Suprapubic skin (tissue), 4 donors: ENCODE results near the gene ARMC12. TPM values are rescaled to one million over a fixed set of nuclear protein-coding genes. Genes with fewer than 3 reads are reported as not detected.

Experiments used
- DNase-seq, 2 donors: peaks; one replicate each; pipeline ENCODE4 v3.0.0-alpha.2; 2019; ENCODE audit warnings: low spot score in 2 of 2
- H3K27ac ChIP-seq: fragments of 200-600 bp; sonication (generic); one replicate; pipeline ENCODE4 v1.5.1; 2019
- H3K27me3 ChIP-seq: fragments of 200-600 bp; sonication (generic); one replicate; pipeline ENCODE4 v1.5.1; 2019
- H3K36me3 ChIP-seq: fragments of 200-600 bp; sonication (generic); one replicate; pipeline ENCODE4 v1.5.1; 2019
- H3K4me1 ChIP-seq: fragments of 200-600 bp; sonication (generic); one replicate; pipeline ENCODE4 v1.5.1; 2019
- H3K4me3 ChIP-seq: fragments of 200-600 bp; sonication (generic); one replicate; pipeline ENCODE4 v1.5.1; 2019; ENCODE audit warnings: mild to moderate bottlenecking
- H3K9me3 ChIP-seq: fragments of 200-600 bp; sonication (generic); one replicate; pipeline ENCODE4 v1.5.1; 2019
- CTCF ChIP-seq, 2 donors: fragments of 200-600 bp in 1 of 2; fragments of 450-650 bp in 1 of 2; sonication (generic) in 1 of 2; IDR thresholded peaks; one replicate each; pipeline ENCODE4 v1.5.1; 2016 to 2019; ENCODE audit warnings: antibody characterized with exemption in 2 of 2, mild to moderate bottlenecking in 1 of 2, moderate library complexity in 1 of 2
- EP300 ChIP-seq: sonication (generic); formaldehyde crosslinking; IDR thresholded peaks from one replicate; pipeline ENCODE4 v1.6.1; 2017; ENCODE audit warnings: antibody characterized with exemption
- POLR2A ChIP-seq, 2 donors: fragments of 450-650 bp; IDR thresholded peaks; one replicate each; pipeline ENCODE4 v1.6.1; 2017; ENCODE audit warnings: antibody characterized with exemption in 2 of 2, mild to moderate bottlenecking in 2 of 2, moderate library complexity in 2 of 2
- POLR2AphosphoS5 ChIP-seq, 3 donors: sonication (generic); formaldehyde crosslinking; IDR thresholded peaks; one replicate each; pipeline ENCODE4 v1.6.1; 2017; ENCODE audit warnings: antibody characterized with exemption in 3 of 3
- WGBS: methylation state at CpG from one replicate; pipeline ENCODE4 v1.1.5; 2018; 5-methylcytosine and 5-hydroxymethylcytosine counted together
- total RNA-seq, 4 donors: library from RNA; depleted of rRNA; stranded (reverse); fragments of >200 nt; gene quantifications; one replicate each; pipeline ENCODE4 v1.1.0, GENCODE V29; 2016

Gene ARMC12
- total RNA-seq, 4 donors from 2014 or later: 0.53 to 1.2 (median 0.55) TPM; not detected in 1

- Histone ChIP-seq H3K4me1 (peaks cover 5% of the 10 kb centered on the region), H3K36me3 (no peaks in the 10 kb centered on the region), H3K9me3 (no peaks in the 10 kb centered on the region), H3K27me3 (peaks cover 43% of the 10 kb centered on the region), H3K4me3 (no peak overlapping the region), H3K27ac (no peak overlapping the region)
- no peak for TF ChIP-seq EP300
- no peak for TF ChIP-seq POLR2A (IDR thresholded peaks at IDR 0.05)
- no peak for TF ChIP-seq CTCF (IDR thresholded peaks at IDR 0.05)
- no peak for TF ChIP-seq POLR2AphosphoS5 (IDR thresholded peaks at IDR 0.05)
- WGBS: 73% methylated on average over 3 of the region's 3 CpGs
- DNase-seq: no peak
These were observed 22.6 kb downstream of the ARMC12 start for GRCh38 chr6:35759426-35759825.

GRCh38 chr6:35765739-35766138, 28.9 kb downstream of the ARMC12 start:
- H3K9me3 ChIP-seq: no peaks in the 10 kb centered on the region
- DNase-seq: no peak
- 83% methylated on average over 23 of the region's 23 CpGs for WGBS
- peaks cover 53% of the 10 kb centered on the region for H3K27me3 ChIP-seq
- no peaks in the 10 kb centered on the region for H3K36me3 ChIP-seq
- no peak for TF ChIP-seq POLR2A (IDR thresholded peaks at IDR 0.05)
- no peak for TF ChIP-seq CTCF (IDR thresholded peaks at IDR 0.05)
- no peak for TF ChIP-seq POLR2AphosphoS5 (IDR thresholded peaks at IDR 0.05)
- TF ChIP-seq EP300: no peak
- peaks cover 6% of the 10 kb centered on the region for H3K4me1 ChIP-seq
- no peak overlapping the region for H3K4me3 ChIP-seq
- H3K27ac ChIP-seq: no peak overlapping the region

GRCh38 chr6:35769211-35769610, 32.4 kb downstream of the ARMC12 start:
- WGBS: 90% methylated on average over 4 of the region's 4 CpGs
- TF ChIP-seq EP300 (no peak), CTCF (IDR thresholded peaks at IDR 0.05) (no peak), POLR2AphosphoS5 (IDR thresholded peaks at IDR 0.05) (no peak), POLR2A (IDR thresholded peaks at IDR 0.05) (no peak)
- no peak for DNase-seq
- H3K27ac ChIP-seq: no peak overlapping the region
- H3K4me1 ChIP-seq: peaks cover 3% of the 10 kb centered on the region
- H3K4me3 ChIP-seq: no peak overlapping the region
- no peaks in the 10 kb centered on the region for H3K36me3 ChIP-seq
- no peaks in the 10 kb centered on the region for H3K9me3 ChIP-seq
- peaks cover 26% of the 10 kb centered on the region for H3K27me3 ChIP-seq

GRCh38 chr6:35771343-35771627, 34.5 kb downstream of the ARMC12 start:
- TF ChIP-seq POLR2A (IDR thresholded peaks at IDR 0.05) (no peak), CTCF (IDR thresholded peaks at IDR 0.05) (no peak), POLR2AphosphoS5 (IDR thresholded peaks at IDR 0.05) (no peak), EP300 (no peak)
- H3K27me3 ChIP-seq: peaks cover 15% of the 10 kb centered on the region
- no peaks in the 10 kb centered on the region for H3K36me3 ChIP-seq

GRCh38 chr6:35774116-35774794, 37.4 kb downstream of the ARMC12 start:
- Histone ChIP-seq H3K27ac (no peak overlapping the region), H3K4me3 (no peak overlapping the region), H3K9me3 (no peaks in the 10 kb centered on the region), H3K36me3 (no peaks in the 10 kb centered on the region), H3K27me3 (peaks cover 28% of the 10 kb centered on the region), H3K4me1 (peaks cover 11% of the 10 kb centered on the region)
- TF ChIP-seq POLR2A (IDR thresholded peaks at IDR 0.05) (no peak), CTCF (IDR thresholded peaks at IDR 0.05) (no peak), EP300 (no peak), POLR2AphosphoS5 (IDR thresholded peaks at IDR 0.05) (no peak)
- no peak for DNase-seq
- 87% methylated on average over 11 of the region's 11 CpGs for WGBS

More at GRCh38 chr6:35771343-35771627, 34.5 kb downstream of the ARMC12 start:
- Histone ChIP-seq H3K4me1 (peaks cover 2% of the 10 kb centered on the region), H3K9me3 (no peaks in the 10 kb centered on the region), H3K4me3 (no peak overlapping the region), H3K27ac (no peak overlapping the region)
- WGBS: 54% methylated on average over 5 of the region's 5 CpGs
- no peak for DNase-seq
